HCT116 (cell line): Measurements from ENCODE around the gene ADAMTS5.

Source experiments
- EZH2phosphoT487 ChIP-seq: fragments of 200-600 bp; IDR thresholded peaks from 2 replicates; pipeline ENCODE4 v1.6.1; 2018; ENCODE audit warnings: antibody characterized with exemption, borderline replicate concordance
- POLR2A ChIP-seq: IDR thresholded peaks from 2 replicates; pipeline ENCODE4 v1.7.0; 2011; ENCODE audit warnings: borderline replicate concordance; ENCODE audit not compliant: insufficient read depth, insufficient read length; ENCODE audit errors: extremely low read depth
- POLR2AphosphoS5 ChIP-seq: IDR thresholded peaks from 2 replicates; pipeline ENCODE4 v1.6.1; 2011; ENCODE audit warnings: mild to moderate bottlenecking, low read depth, low read length, moderate library complexity
- RAD21 ChIP-seq: IDR thresholded peaks from 2 replicates; pipeline ENCODE4 v1.6.1; 2012; ENCODE audit warnings: low read depth, mild to moderate bottlenecking
- TF ChIP-seq, protein P1 (sequence below), 3 experiments: fragments of 200-600 bp in 1 of 3; sonication (generic) in 1 of 3; IDR thresholded peaks in 2 of 3; conservative IDR thresholded peaks in 1 of 3; 2 replicates each; pipeline ENCODE4 v1.5.1; 2012 to 2017; ENCODE audit warnings: low read depth in 2 of 3, low read length in 2 of 3, antibody characterized with exemption in 1 of 3, borderline replicate concordance in 1 of 3, control low read depth in 1 of 3, mild to moderate bottlenecking in 1 of 3, mixed read lengths in 1 of 3, mixed run types in 1 of 3, moderate library complexity in 1 of 3; ENCODE audit not compliant: insufficient read depth in 1 of 3

DNA sequence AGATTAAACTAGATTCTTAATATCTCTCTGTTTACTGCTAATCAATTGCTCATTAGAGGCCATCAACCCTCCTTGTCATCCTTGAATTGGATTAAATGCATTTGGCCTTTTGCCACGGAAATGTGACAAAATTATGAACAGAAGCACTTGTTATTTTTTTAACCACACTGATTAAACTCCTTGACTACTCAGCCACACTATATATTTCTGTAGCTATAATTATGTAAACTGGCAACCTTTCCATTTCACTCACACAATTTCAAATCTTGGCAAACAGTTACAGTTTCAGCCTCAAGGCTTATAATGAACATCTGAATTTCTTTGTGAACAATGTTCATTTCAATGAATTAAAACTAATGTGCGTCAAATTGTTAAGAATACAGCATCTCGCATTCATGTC lies 10.1 kb downstream of the ADAMTS5 start:
- TF ChIP-seq, protein P1, sequence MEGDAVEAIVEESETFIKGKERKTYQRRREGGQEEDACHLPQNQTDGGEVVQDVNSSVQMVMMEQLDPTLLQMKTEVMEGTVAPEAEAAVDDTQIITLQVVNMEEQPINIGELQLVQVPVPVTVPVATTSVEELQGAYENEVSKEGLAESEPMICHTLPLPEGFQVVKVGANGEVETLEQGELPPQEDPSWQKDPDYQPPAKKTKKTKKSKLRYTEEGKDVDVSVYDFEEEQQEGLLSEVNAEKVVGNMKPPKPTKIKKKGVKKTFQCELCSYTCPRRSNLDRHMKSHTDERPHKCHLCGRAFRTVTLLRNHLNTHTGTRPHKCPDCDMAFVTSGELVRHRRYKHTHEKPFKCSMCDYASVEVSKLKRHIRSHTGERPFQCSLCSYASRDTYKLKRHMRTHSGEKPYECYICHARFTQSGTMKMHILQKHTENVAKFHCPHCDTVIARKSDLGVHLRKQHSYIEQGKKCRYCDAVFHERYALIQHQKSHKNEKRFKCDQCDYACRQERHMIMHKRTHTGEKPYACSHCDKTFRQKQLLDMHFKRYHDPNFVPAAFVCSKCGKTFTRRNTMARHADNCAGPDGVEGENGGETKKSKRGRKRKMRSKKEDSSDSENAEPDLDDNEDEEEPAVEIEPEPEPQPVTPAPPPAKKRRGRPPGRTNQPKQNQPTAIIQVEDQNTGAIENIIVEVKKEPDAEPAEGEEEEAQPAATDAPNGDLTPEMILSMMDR (IDR thresholded peaks at IDR 0.05 in 2 of 3, conservative IDR thresholded peaks at IDR 0.05 in 1 of 3; ENCODE audit: borderline replicate concordance in 1 of 3, insufficient read depth in 1 of 3, low read depth in 2 of 3, low read length in 2 of 3): no peak
- TF ChIP-seq POLR2AphosphoS5: no peak
- no peak for TF ChIP-seq RAD21
- no peak for TF ChIP-seq POLR2A
- no peak for TF ChIP-seq EZH2phosphoT487
